Fibroblast of lung (primary cell): ENCODE data around the gene TH.

Source experiments
- EZH2 ChIP-seq: IDR thresholded peaks from 2 replicates; pipeline ENCODE4 v1.5.1; 2012; ENCODE audit warnings: low read length, control low read depth, mild to moderate bottlenecking; ENCODE audit errors: missing control alignments
- TF ChIP-seq, protein P1 (sequence below), 2 donors: IDR thresholded peaks in 1 of 2; conservative IDR thresholded peaks in 1 of 2; 1 replicate in 1 of 2; 2 replicates in 1 of 2; pipeline ENCODE4 v1.5.1; 2011 to 2012; ENCODE audit warnings: low read length in 2 of 2, control low read depth in 1 of 2, inconsistent platforms in 1 of 2, low read depth in 1 of 2, mild to moderate bottlenecking in 1 of 2

- TF ChIP-seq, protein P1, sequence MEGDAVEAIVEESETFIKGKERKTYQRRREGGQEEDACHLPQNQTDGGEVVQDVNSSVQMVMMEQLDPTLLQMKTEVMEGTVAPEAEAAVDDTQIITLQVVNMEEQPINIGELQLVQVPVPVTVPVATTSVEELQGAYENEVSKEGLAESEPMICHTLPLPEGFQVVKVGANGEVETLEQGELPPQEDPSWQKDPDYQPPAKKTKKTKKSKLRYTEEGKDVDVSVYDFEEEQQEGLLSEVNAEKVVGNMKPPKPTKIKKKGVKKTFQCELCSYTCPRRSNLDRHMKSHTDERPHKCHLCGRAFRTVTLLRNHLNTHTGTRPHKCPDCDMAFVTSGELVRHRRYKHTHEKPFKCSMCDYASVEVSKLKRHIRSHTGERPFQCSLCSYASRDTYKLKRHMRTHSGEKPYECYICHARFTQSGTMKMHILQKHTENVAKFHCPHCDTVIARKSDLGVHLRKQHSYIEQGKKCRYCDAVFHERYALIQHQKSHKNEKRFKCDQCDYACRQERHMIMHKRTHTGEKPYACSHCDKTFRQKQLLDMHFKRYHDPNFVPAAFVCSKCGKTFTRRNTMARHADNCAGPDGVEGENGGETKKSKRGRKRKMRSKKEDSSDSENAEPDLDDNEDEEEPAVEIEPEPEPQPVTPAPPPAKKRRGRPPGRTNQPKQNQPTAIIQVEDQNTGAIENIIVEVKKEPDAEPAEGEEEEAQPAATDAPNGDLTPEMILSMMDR (conservative IDR thresholded peaks at IDR 0.05 in 1 of 2, IDR thresholded peaks at IDR 0.05 in 1 of 2; ENCODE audit: low read depth in 1 of 2, low read length in 2 of 2) = no peak
- TF ChIP-seq EZH2 = no peak
Measured at GRCh38 chr11:2139123-2139521, 32.5 kb downstream of the TH start, which contains the start of gene IGF2.
